ENCODE data around the gene WNT11. TPM values are rescaled to one million over a fixed set of nuclear protein-coding genes. Genes with fewer than 3 reads are reported as not detected.

The WNT11 gene
- total RNA-seq, 2 donors from 2014 or later, result 0.71 to 1.5 TPM

DNA sequence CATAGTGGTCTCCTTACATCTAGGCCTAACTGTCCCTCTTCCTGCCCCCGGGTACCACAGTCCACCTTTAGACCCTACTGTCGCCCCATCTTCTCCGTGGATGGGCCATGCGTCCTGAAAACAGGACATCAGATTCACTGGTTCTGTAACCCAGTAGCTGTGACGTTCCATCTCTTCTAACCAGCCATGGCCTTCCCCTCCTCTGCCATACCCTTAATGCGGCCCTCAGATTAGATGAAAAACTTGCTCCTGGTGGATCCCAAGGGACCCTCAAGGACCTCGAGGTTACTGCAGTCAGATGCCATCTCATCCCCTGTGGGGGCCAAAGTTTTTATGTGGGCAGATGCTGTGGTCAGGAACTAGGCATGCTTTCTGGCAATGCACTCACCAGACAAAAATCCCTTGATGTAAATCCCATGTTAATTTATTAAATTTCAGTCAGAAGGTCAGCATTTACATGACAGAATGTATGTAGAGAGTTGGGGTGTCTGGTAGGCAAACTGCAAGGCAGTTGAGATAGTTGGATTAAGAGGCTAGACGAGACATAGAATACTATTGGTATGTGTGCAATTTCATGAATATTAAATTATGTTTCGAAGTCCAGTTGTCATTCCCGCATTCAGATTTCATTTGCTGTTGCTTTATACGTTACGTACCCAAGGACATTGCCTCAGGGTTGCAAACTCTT is 64.3 kb downstream of the WNT11 start:
- no peak overlapping the region for H3K27ac Mint-ChIP-seq
- no peaks in the 10 kb centered on the region for H3K36me3 Mint-ChIP-seq
- DNase-seq (ENCODE audit: low spot score in 2 of 2) (no peak), ATAC-seq (no peak)
- H3K9me3 Mint-ChIP-seq, result no peaks in the 10 kb centered on the region

DNA sequence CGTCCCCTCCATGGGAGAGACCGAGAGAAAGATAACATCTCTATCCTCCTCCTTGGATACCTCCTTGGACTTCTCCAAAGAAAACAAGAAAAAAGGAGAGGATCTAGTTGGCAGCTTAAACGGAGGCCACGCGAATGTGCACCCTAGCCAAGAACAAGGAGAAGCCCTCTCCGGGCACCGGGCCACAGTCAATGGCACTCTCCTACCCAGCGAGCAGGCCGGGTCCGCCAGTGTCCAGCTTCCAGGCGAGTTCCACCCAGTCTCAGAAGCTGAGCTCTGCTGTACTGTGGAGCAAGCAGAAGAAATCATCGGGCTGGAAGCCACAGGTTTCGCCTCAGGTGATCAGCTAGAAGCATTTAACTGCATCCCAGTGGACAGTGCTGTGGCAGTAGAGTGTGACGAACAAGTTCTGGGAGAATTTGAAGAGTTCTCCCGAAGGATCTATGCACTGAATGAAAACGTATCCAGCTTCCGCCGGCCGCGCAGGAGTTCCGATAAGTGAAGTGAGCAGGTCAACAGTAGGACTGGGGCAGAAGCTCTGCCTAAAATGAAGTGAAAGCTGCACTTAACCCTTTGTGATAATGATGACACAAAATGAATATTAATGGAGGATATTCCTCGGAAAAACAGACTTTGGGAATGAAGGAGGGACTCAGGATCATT is 65.3 kb downstream of the WNT11 start:
- DNase-seq (ENCODE audit: low spot score in 2 of 2) (no peak), ATAC-seq (no peak)
- Mint-ChIP-seq H3K36me3 (no peaks in the 10 kb centered on the region), H3K27ac (no peak overlapping the region), H3K9me3 (no peaks in the 10 kb centered on the region)

- Mint-ChIP-seq H3K9me3 (no peaks in the 10 kb centered on the region), H3K27ac (no peak overlapping the region), H3K36me3 (no peaks in the 10 kb centered on the region)
- ATAC-seq (no peak), DNase-seq (ENCODE audit: low spot score in 2 of 2) (no peak)
Measured at GRCh38 chr11:76139314-76139713, 67.0 kb downstream of the WNT11 start.

Other genes starting within 250 kb of the WNT11 start
- 10 to 100 TPM; 27.7 to 36.0 TPM for gene THAP12, start 174.6 kb upstream of the WNT11 start, total RNA-seq
- gene GVQW3, start 174.8 kb upstream of the WNT11 start, total RNA-seq, result 1 to 10 TPM; 1.0 to 3.9 TPM
- 10 to 100 TPM; 30.5 to 62.2 TPM for gene EMSY, start 238.5 kb upstream of the WNT11 start, total RNA-seq

All from activated naive CD4-positive, alpha-beta T cell treated with anti-CD3 and anti-CD28 coated beads, Interleukin-2, amount 50 U/mL, for 72 hours (primary cell).